A549 treated with CpdA at 1 μM for 4 hours (cell line): Measurements from ENCODE around the gene NUDT19. TPM values are rescaled to one million over a fixed set of nuclear protein-coding genes. Genes with fewer than 3 reads are reported as not detected.

ENCODE experiments used
- total RNA-seq: library from RNA; stranded (reverse); fragments of 200-300 nt; extraction: Qiagen RNA extraction; gene quantifications from 5 replicates; pipeline ENCODE4 v1.2.3, GENCODE V29; 2022; ENCODE audit warnings: low read depth

The NUDT19 gene
- 34.6 to 39.1 TPM (median 37.7 TPM) in 5 replicates for total RNA-seq

GRCh38 chr19:32691291-32691951 lies at the start of gene NUDT19:
TSS of gene NUDT19 (plus strand) at chr19:32691821. CDS start at chr19:32691961, 140 bp downstream.

GRCh38 chr19:32674931-32675719 lies 16.5 kb upstream of the NUDT19 start, which contains the start of gene ANKRD27:
TSS of gene ANKRD27 (minus strand) at chr19:32675180. CDS start at chr19:32659015, 16,165 bp downstream.

GRCh38 chr19:32675720-32676185 lies 15.9 kb upstream of the NUDT19 start, which contains the start of gene RGS9BP:
TSS of gene RGS9BP (plus strand) at chr19:32675848. CDS start at chr19:32676264, 416 bp downstream.

GRCh38 chr19:32719611-32720059 lies 28.0 kb downstream of the NUDT19 start, which contains the start of gene TDRD12:
TSS of gene TDRD12 (plus strand) at chr19:32719767. CDS start at chr19:32720073, 306 bp downstream.

Other genes starting within 250 kb of the NUDT19 start
- 425 to 472 TPM (median 439 TPM) in 5 replicates for gene PDCD5, start 110.6 kb upstream of the NUDT19 start, total RNA-seq
- gene ANKRD27, start 16.6 kb upstream of the NUDT19 start, total RNA-seq = 30.4 to 42.9 TPM (median 40.8 TPM) in 5 replicates
- gene RGS9BP, start 16.0 kb upstream of the NUDT19 start, total RNA-seq = 0.26 to 0.47 TPM (median 0.30 TPM) in 5 replicates
- 0.10 to 0.48 TPM (median 0.12 TPM) in 5 replicates for gene TDRD12, start 27.9 kb downstream of the NUDT19 start, total RNA-seq
- 0.35 to 0.67 TPM (median 0.52 TPM) in 4 of 5 replicates, not detected in the other for gene SLC7A9, start 177.9 kb downstream of the NUDT19 start, total RNA-seq